ENCODE results near the gene CLPTM1L. TPM values are rescaled to one million over a fixed set of nuclear protein-coding genes. Genes with fewer than 3 reads are reported as not detected.
"Not testable (repeated sequence)": the region's sequence is repeated elsewhere in the genome, so short reads cannot be mapped to it uniquely, and the experiment has no call there.

Gene CLPTM1L
- total and polyA plus RNA-seq, 12 donors, result 40.7 to 96.5 (median 83.2) TPM

GRCh38 chr5:1276930-1277329, 68.0 kb downstream of the CLPTM1L start:
- Histone ChIP-seq H3K27me3 (no peaks in the 10 kb centered on the region), H3K36me3 (replicated peaks in 1 of 2) (no peaks in the 10 kb centered on the region), H3K27ac (no peak overlapping the region), H3K4me1 (replicated peaks in 1 of 2) (no peaks in the 10 kb centered on the region), H3K9me3 (replicated peaks in 1 of 3) (no peaks in the 10 kb centered on the region), H3K4me3 (no peak overlapping the region)
- no peak for TF ChIP-seq POLR2A (IDR thresholded peaks at IDR 0.05)
- TF ChIP-seq CTCF (IDR thresholded peaks at IDR 0.05), result no peak
- no peak for DNase-seq
- intact Hi-C loops (cut with DNase I), result no loop called here
- 85 to 95% (median 88%) methylated on average over 8 to 20 of the region's 20 CpGs for WGBS, 4 donors

- H3K36me3 ChIP-seq (replicated peaks in 1 of 2); H3K27me3 ChIP-seq; intact Hi-C loops (cut with DNase I); DNase-seq; H3K4me3 ChIP-seq; H3K9me3 ChIP-seq (replicated peaks in 1 of 3); H3K27ac ChIP-seq; H3K4me1 ChIP-seq (replicated peaks in 1 of 2): not testable (repeated sequence)
- 61 to 66% (median 64%) methylated on average over 9 to 10 of the region's 10 CpGs for WGBS, 4 donors
These were observed 69.2 kb downstream of the CLPTM1L start for GRCh38 chr5:1275397-1276391.

- no peak for DNase-seq
- no peaks in the 10 kb centered on the region for H3K9me3 ChIP-seq (replicated peaks in 1 of 3)
- WGBS, 4 donors, result 79 to 84% (median 84%) methylated on average over 11 to 16 of the region's 16 CpGs
These were observed 70.4 kb downstream of the CLPTM1L start for GRCh38 chr5:1274471-1274870.

GRCh38 chr5:1273745-1274144, 71.2 kb downstream of the CLPTM1L start:
- no peak overlapping the region for H3K4me3 ChIP-seq
- no peaks in the 10 kb centered on the region for H3K9me3 ChIP-seq (replicated peaks in 1 of 3)
- WGBS, 4 donors, result 87 to 97% (median 91%) methylated on average over 13 to 20 of the region's 20 CpGs
- no peak for TF ChIP-seq POLR2A (IDR thresholded peaks at IDR 0.05)
- TF ChIP-seq CTCF (IDR thresholded peaks at IDR 0.05), result no peak
- H3K27me3 ChIP-seq, result no peaks in the 10 kb centered on the region
- DNase-seq, result no peak
- H3K4me1 ChIP-seq (replicated peaks in 1 of 2), result no peaks in the 10 kb centered on the region
- no peaks in the 10 kb centered on the region for H3K36me3 ChIP-seq (replicated peaks in 1 of 2)
- intact Hi-C loops (cut with DNase I), result no loop called here
- H3K27ac ChIP-seq, result no peak overlapping the region

More at GRCh38 chr5:1274471-1274870, 70.4 kb downstream of the CLPTM1L start:
- no peaks in the 10 kb centered on the region for H3K4me1 ChIP-seq (replicated peaks in 1 of 2)
- TF ChIP-seq POLR2A (IDR thresholded peaks at IDR 0.05), result no peak
- H3K27me3 ChIP-seq, result no peaks in the 10 kb centered on the region
- intact Hi-C loops (cut with DNase I), result no loop called here
- no peak overlapping the region for H3K27ac ChIP-seq
- H3K4me3 ChIP-seq, result no peak overlapping the region
- no peaks in the 10 kb centered on the region for H3K36me3 ChIP-seq (replicated peaks in 1 of 2)

GRCh38 chr5:1272201-1272600, 72.7 kb downstream of the CLPTM1L start:
- intact Hi-C loops (cut with DNase I), result no loop called here
- Histone ChIP-seq H3K9me3 (replicated peaks in 1 of 3) (no peaks in the 10 kb centered on the region), H3K36me3 (replicated peaks in 1 of 2) (no peaks in the 10 kb centered on the region), H3K27me3 (no peaks in the 10 kb centered on the region), H3K4me3 (no peak overlapping the region), H3K27ac (no peak overlapping the region), H3K4me1 (replicated peaks in 1 of 2) (no peaks in the 10 kb centered on the region)
- TF ChIP-seq CTCF (IDR thresholded peaks at IDR 0.05) (no peak), POLR2A (IDR thresholded peaks at IDR 0.05) (no peak)
- no peak for DNase-seq
- 85 to 95% (median 93%) methylated on average over 17 to 21 of the region's 21 CpGs; no CpG with 5 or more reads in 1 of the 4 donors for WGBS, 4 donors

Measured in adrenal gland (tissue), 12 donors.